SH-SY5Y (cell line): ENCODE measurements around the gene FTCD.

Source experiments
- GATA2 ChIP-seq: IDR thresholded peaks from 2 replicates; pipeline ENCODE4 v1.6.1; 2011; ENCODE audit warnings: mild to moderate bottlenecking, low read depth, low read length
- GATA3 ChIP-seq: IDR thresholded peaks from 2 replicates; pipeline ENCODE4 v1.6.1; 2011; ENCODE audit warnings: low read depth, mild to moderate bottlenecking, low read length, moderate library complexity

DNA sequence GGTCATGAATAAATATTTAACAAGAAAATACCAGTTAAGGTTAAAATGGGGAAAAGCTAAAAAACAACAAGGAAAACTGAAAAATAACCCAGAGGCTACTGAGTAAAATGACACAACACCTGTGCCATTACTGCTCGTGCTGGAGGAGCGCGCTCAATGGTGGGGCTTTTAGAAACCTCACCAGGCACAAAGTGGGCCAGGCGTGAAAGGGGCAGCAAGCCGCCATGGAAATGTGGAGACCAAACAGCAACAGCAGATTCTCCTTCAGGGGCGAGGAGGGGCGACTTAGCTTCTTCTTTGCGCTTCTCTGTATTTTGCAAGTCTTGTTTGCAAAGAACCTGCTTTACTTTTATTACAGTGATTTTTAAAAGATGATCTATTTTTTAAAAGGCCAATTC is 47.8 kb upstream of the FTCD start:
- TF ChIP-seq GATA3: no peak
- no peak for TF ChIP-seq GATA2
